Measurements from ENCODE around the gene ZNF865.

GRCh38 chr19:55609326-55609725 is 3.9 kb downstream of the ZNF865 start:
- TF ChIP-seq CTCF (IDR thresholded peaks at IDR 0.05) (no peak), POLR2A (IDR thresholded peaks at IDR 0.05) (no peak), EP300 (IDR thresholded peaks at IDR 0.05) (no peak), POLR2AphosphoS5 (IDR thresholded peaks at IDR 0.05) (no peak)
